Measurements from ENCODE around the gene CLDN5.

The CLDN5 gene

GRCh38 chr22:19524170-19525115 lies at the start of gene CLDN5:
TSS of gene CLDN5 (minus strand) at chr22:19524410. CDS start at chr22:19524255, 155 bp downstream.
- no peak for TF ChIP-seq GATA2 (IDR thresholded peaks at IDR 0.05; ENCODE audit: low read depth, low read length)
- no peak for TF ChIP-seq GATA3 (IDR thresholded peaks at IDR 0.05; ENCODE audit: low read depth, low read length)

- TF ChIP-seq GATA3 (IDR thresholded peaks at IDR 0.05; ENCODE audit: low read depth, low read length) = no peak
- TF ChIP-seq GATA2 (IDR thresholded peaks at IDR 0.05; ENCODE audit: low read depth, low read length) = no peak
These were observed 47.8 kb upstream of the CLDN5 start for GRCh38 chr22:19571995-19572394.

- no peak for TF ChIP-seq GATA2 (IDR thresholded peaks at IDR 0.05; ENCODE audit: low read depth, low read length)
- TF ChIP-seq GATA3 (IDR thresholded peaks at IDR 0.05; ENCODE audit: low read depth, low read length) = no peak
These were observed 47.1 kb upstream of the CLDN5 start for GRCh38 chr22:19571207-19571795.

GRCh38 chr22:19569976-19570375 lies 45.8 kb upstream of the CLDN5 start:
- no peak for TF ChIP-seq GATA2 (IDR thresholded peaks at IDR 0.05; ENCODE audit: low read depth, low read length)
- no peak for TF ChIP-seq GATA3 (IDR thresholded peaks at IDR 0.05; ENCODE audit: low read depth, low read length)

GRCh38 chr22:19569276-19569640 lies 45.0 kb upstream of the CLDN5 start:
- TF ChIP-seq GATA2 (IDR thresholded peaks at IDR 0.05; ENCODE audit: low read depth, low read length) (no peak), GATA3 (IDR thresholded peaks at IDR 0.05; ENCODE audit: low read depth, low read length) (no peak)

GRCh38 chr22:19568337-19569275 lies 44.4 kb upstream of the CLDN5 start:
- TF ChIP-seq GATA2 (IDR thresholded peaks at IDR 0.05; ENCODE audit: low read depth, low read length) = no peak
- no peak for TF ChIP-seq GATA3 (IDR thresholded peaks at IDR 0.05; ENCODE audit: low read depth, low read length)

- TF ChIP-seq GATA3 (IDR thresholded peaks at IDR 0.05; ENCODE audit: low read depth, low read length) (no peak), GATA2 (IDR thresholded peaks at IDR 0.05; ENCODE audit: low read depth, low read length) (no peak)
These were observed 43.2 kb upstream of the CLDN5 start for GRCh38 chr22:19567157-19568009.

GRCh38 chr22:19566279-19567156 lies 42.3 kb upstream of the CLDN5 start:
- no peak for TF ChIP-seq GATA2 (IDR thresholded peaks at IDR 0.05; ENCODE audit: low read depth, low read length)
- no peak for TF ChIP-seq GATA3 (IDR thresholded peaks at IDR 0.05; ENCODE audit: low read depth, low read length)

- no peak for TF ChIP-seq GATA3 (IDR thresholded peaks at IDR 0.05; ENCODE audit: low read depth, low read length)
- TF ChIP-seq GATA2 (IDR thresholded peaks at IDR 0.05; ENCODE audit: low read depth, low read length) = no peak
These were observed 41.4 kb upstream of the CLDN5 start for GRCh38 chr22:19565382-19566278.

- TF ChIP-seq GATA3 (IDR thresholded peaks at IDR 0.05; ENCODE audit: low read depth, low read length) (no peak), GATA2 (IDR thresholded peaks at IDR 0.05; ENCODE audit: low read depth, low read length) (no peak)
These were observed 35.7 kb upstream of the CLDN5 start for GRCh38 chr22:19559956-19560355.

- no peak for TF ChIP-seq GATA3 (IDR thresholded peaks at IDR 0.05; ENCODE audit: low read depth, low read length)
- no peak for TF ChIP-seq GATA2 (IDR thresholded peaks at IDR 0.05; ENCODE audit: low read depth, low read length)
These were observed 35.2 kb upstream of the CLDN5 start for GRCh38 chr22:19559324-19559811.
